SK-N-SH (cell line): ENCODE measurements around the gene ZC3H7A.

Source experiments
- CTCF ChIP-seq: fragments of 200-600 bp; sonication (generic); IDR thresholded peaks from 2 replicates; pipeline ENCODE4 v1.6.1; 2017; ENCODE audit warnings: antibody characterized with exemption, mild to moderate bottlenecking, moderate library complexity
- REST ChIP-seq: IDR thresholded peaks from 2 replicates; pipeline ENCODE4 v1.6.1; 2012; ENCODE audit warnings: mild to moderate bottlenecking, low read depth, low read length, moderate library complexity
- TAF1 ChIP-seq: IDR thresholded peaks from 2 replicates; pipeline ENCODE4 v1.6.1; 2012; ENCODE audit warnings: low read depth, mild to moderate bottlenecking, low read length, moderate library complexity, borderline replicate concordance
- YY1 ChIP-seq: IDR thresholded peaks from 2 replicates; pipeline ENCODE4 v1.4.0; 2012; ENCODE audit warnings: low read depth, mild to moderate bottlenecking

GRCh38 chr16:11731222-11731621 lies 65.8 kb downstream of the ZC3H7A start:
- TF ChIP-seq REST (no peak), CTCF (no peak), TAF1 (no peak), YY1 (no peak)
